GM23248 (cell line): Measurements from ENCODE around the gene LAMTOR1. TPM values are rescaled to one million over a fixed set of nuclear protein-coding genes. Genes with fewer than 3 reads are reported as not detected.
"Not testable (repeated sequence)": the region's sequence is repeated elsewhere in the genome, so short reads cannot be mapped to it uniquely, and the experiment has no call there.

ENCODE experiments used
- DNase-seq: peaks from one replicate; pipeline ENCODE4 v3.0.0-alpha.2; 2015
- H2AFZ ChIP-seq: fragments of 200-600 bp; sonication (generic); 2 replicates; pipeline ENCODE4 v1.6.1; 2016; ENCODE audit warnings: antibody characterized with exemption
- H3F3A ChIP-seq: fragments of 200-600 bp; sonication (generic); 2 replicates; pipeline ENCODE4 v1.6.1; 2016; ENCODE audit warnings: mild to moderate bottlenecking, antibody characterized with exemption, mixed run types; ENCODE audit not compliant: insufficient read depth
- H3K27ac ChIP-seq: fragments of 200-600 bp; sonication (generic); 2 replicates; pipeline ENCODE4 v1.5.1; 2016; ENCODE audit warnings: mild to moderate bottlenecking
- H3K27me3 ChIP-seq: fragments of 200-600 bp; sonication (generic); replicated peaks from 2 replicates; pipeline ENCODE4 v1.6.1; 2016; ENCODE audit warnings: mild to moderate bottlenecking; ENCODE audit not compliant: insufficient read depth
- H3K36me3 ChIP-seq: fragments of 200-600 bp; sonication (generic); 2 replicates; pipeline ENCODE4 v1.6.1; 2016; ENCODE audit warnings: low read depth, mild to moderate bottlenecking
- H3K4me1 ChIP-seq: fragments of 200-600 bp; sonication (generic); 2 replicates; pipeline ENCODE4 v1.6.1; 2016; ENCODE audit warnings: mild to moderate bottlenecking; ENCODE audit not compliant: insufficient read depth
- H3K4me2 ChIP-seq: fragments of 200-600 bp; sonication (generic); one replicate; pipeline ENCODE4 v1.6.1; 2016; ENCODE audit warnings: mild to moderate bottlenecking; ENCODE audit not compliant: unreplicated experiment
- H3K4me3 ChIP-seq: fragments of 200-600 bp; sonication (generic); 2 replicates; pipeline ENCODE4 v1.5.1; 2016; ENCODE audit warnings: mild to moderate bottlenecking
- H3K79me2 ChIP-seq: fragments of 200-600 bp; sonication (generic); 2 replicates; pipeline ENCODE4 v1.6.1; 2016; ENCODE audit warnings: mild to moderate bottlenecking; ENCODE audit not compliant: insufficient read depth
- H3K9ac ChIP-seq: fragments of 200-600 bp; sonication (generic); 2 replicates; pipeline ENCODE4 v1.6.1; 2016; ENCODE audit warnings: mild to moderate bottlenecking
- H3K9me2 ChIP-seq: fragments of 200-600 bp; sonication (generic); 2 replicates; pipeline ENCODE4 v1.6.1; 2016; ENCODE audit warnings: mixed run types, mild to moderate bottlenecking, moderate library complexity; ENCODE audit not compliant: insufficient read depth
- H3K9me3 ChIP-seq: fragments of 200-600 bp; sonication (generic); one replicate; pipeline ENCODE4 v1.6.1; 2017; ENCODE audit warnings: low read depth
- H4K20me1 ChIP-seq: fragments of 200-600 bp; sonication (generic); 2 replicates; pipeline ENCODE4 v1.6.0; 2016; ENCODE audit not compliant: insufficient read depth
- EZH2 ChIP-seq: fragments of 200-600 bp; sonication (generic); IDR thresholded peaks from 2 replicates; pipeline ENCODE4 v1.6.1; 2018; ENCODE audit warnings: antibody characterized with exemption, mild to moderate bottlenecking; ENCODE audit not compliant: insufficient read depth, poor library complexity, severe bottlenecking
- EZH2phosphoT487 ChIP-seq: fragments of 200-600 bp; sonication (generic); IDR thresholded peaks from 2 replicates; pipeline ENCODE4 v1.6.1; 2018; ENCODE audit warnings: antibody characterized with exemption, moderate library complexity, mild to moderate bottlenecking, low read depth; ENCODE audit not compliant: insufficient read depth
- WGBS, 2 experiments: methylation state at CpG; one replicate each; pipeline ENCODE4 v1.1.6; 2015 to 2017; ENCODE audit warnings: low lambda C conversion rate in 2 of 2, low coverage in 1 of 2; ENCODE audit errors: missing lambda C conversion rate in 2 of 2; 5-methylcytosine and 5-hydroxymethylcytosine counted together
- in situ Hi-C: fragments of 300-500 bp; cut with MboI; formaldehyde crosslinking; loops from 2 replicates; pipeline ENCODE4 v1.15.0; 2020
- polyA plus RNA-seq: library from polyadenylated mRNA; unstranded; fragments of >200 nt; fragmentation: Nextera tagmentation; extraction: Ambion mirVana; gene quantifications from 2 replicates; pipeline ENCODE4 v1.2.1, GENCODE V29; 2016
- total RNA-seq: library from RNA; depleted of rRNA; stranded (reverse); fragments of >200 nt; shearing (Covaris generic); gene quantifications from 2 replicates; pipeline ENCODE4 v1.2.3, GENCODE V29; 2014

Gene LAMTOR1
- total and polyA plus RNA-seq, 2 experiments from 2014 or later, result 122 to 142 TPM

GRCh38 chr11:72136684-72137262, 33.7 kb upstream of the LAMTOR1 start:
- in situ Hi-C loops, result no loop called here

DNA sequence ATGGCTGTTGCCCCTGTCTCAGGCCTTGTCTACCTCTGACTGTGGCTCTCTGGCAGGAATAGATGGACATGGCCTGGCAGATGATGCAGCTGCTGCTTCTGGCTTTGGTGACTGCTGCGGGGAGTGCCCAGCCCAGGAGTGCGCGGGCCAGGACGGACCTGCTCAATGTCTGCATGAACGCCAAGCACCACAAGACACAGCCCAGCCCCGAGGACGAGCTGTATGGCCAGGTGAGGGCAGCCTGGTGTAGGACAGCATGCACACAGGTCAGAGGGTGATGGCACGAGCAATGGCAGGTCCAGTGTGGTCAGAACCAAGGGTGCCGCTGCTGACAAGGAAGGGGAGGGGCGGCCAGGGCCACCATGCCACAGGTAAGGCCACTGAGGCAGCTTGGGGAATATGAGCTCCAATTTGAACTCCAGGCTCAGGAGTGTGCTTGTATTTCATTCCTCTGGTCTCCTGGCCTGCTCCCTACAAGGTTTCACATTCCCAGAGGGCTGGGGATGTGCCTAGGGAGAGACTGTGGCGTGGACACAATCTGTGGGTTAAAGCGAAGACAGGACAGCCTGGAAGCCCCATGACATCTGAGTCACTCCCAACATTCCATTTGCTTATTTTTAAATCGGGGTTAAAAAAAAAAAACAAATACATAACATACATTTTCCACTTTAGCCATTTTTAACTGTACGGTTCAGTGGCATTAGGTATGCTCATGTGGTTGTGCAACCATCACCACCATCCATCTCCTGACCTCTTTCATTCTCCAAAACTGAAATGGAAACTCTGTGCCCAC, 33.0 kb upstream of the LAMTOR1 start:
- Histone ChIP-seq H3K79me2 (no peaks in the 10 kb centered on the region), H4K20me1 (no peaks in the 10 kb centered on the region), H3K4me3 (no peak overlapping the region), H3K4me2 (no peak overlapping the region), H3F3A (peaks cover 13% of the 10 kb centered on the region), H3K9me2 (no peaks in the 10 kb centered on the region), H3K9me3 (no peaks in the 10 kb centered on the region), H3K9ac (no peak overlapping the region), H2AFZ (no peak overlapping the region), H3K36me3 (no peaks in the 10 kb centered on the region), H3K4me1 (peaks cover 14% of the 10 kb centered on the region), H3K27me3 (no peaks in the 10 kb centered on the region), H3K27ac (no peak overlapping the region)
- WGBS, 2 experiments, result 88% methylated on average over 12 to 14 of the region's 14 CpGs
- TF ChIP-seq EZH2phosphoT487 (no peak), EZH2 (no peak)
- no peak for DNase-seq
- in situ Hi-C loops, result no loop called here

More at GRCh38 chr11:72136684-72137262, 33.7 kb upstream of the LAMTOR1 start:
- H4K20me1 ChIP-seq, result no peaks in the 10 kb centered on the region
- WGBS, 2 experiments, result 66 to 85% methylated on average over 4 of the region's 4 CpGs
- H3K4me1 ChIP-seq, result peaks cover 20% of the 10 kb centered on the region
- H3K9me3 ChIP-seq, result no peaks in the 10 kb centered on the region
- peaks cover 19% of the 10 kb centered on the region for H3F3A ChIP-seq
- H3K27me3 ChIP-seq, result no peaks in the 10 kb centered on the region
- H3K79me2 ChIP-seq, result no peaks in the 10 kb centered on the region
- no peaks in the 10 kb centered on the region for H3K36me3 ChIP-seq
- no peak overlapping the region for H3K4me2 ChIP-seq
- H3K9me2 ChIP-seq, result no peaks in the 10 kb centered on the region
- H2AFZ ChIP-seq, result no peak overlapping the region
- no peak for DNase-seq
- no peak for TF ChIP-seq EZH2
- no peak for TF ChIP-seq EZH2phosphoT487
- H3K4me3 ChIP-seq, result no peak overlapping the region
- no peak overlapping the region for H3K9ac ChIP-seq
- H3K27ac ChIP-seq, result no peak overlapping the region

- H3K4me3 ChIP-seq, H3K27ac ChIP-seq, H2AFZ ChIP-seq, H3K4me1 ChIP-seq, H3K4me2 ChIP-seq, H3K36me3 ChIP-seq, DNase-seq, H3K9me2 ChIP-seq, H3F3A ChIP-seq, H3K79me2 ChIP-seq, in situ Hi-C loops, H3K9me3 ChIP-seq, H3K9ac ChIP-seq, H3K27me3 ChIP-seq, H4K20me1 ChIP-seq: not testable (repeated sequence)
- 95 to 98% methylated on average over 4 of the region's 4 CpGs for WGBS, 2 experiments
These were observed 32.4 kb upstream of the LAMTOR1 start, which contains the start of gene FOLR3 for GRCh38 chr11:72135473-72135872. Gene FOLR3 (plus strand): TSS chr11:72135725. CDS start chr11:72135953, 228 bp downstream.

GRCh38 chr11:72132646-72133045, 29.5 kb upstream of the LAMTOR1 start:
- H3K27me3 ChIP-seq, result no peaks in the 10 kb centered on the region
- no peak overlapping the region for H3K27ac ChIP-seq
- H3K4me1 ChIP-seq, result no peaks in the 10 kb centered on the region
- TF ChIP-seq EZH2phosphoT487 (no peak), EZH2 (no peak)
- H3K9ac ChIP-seq, result no peak overlapping the region
- H3K9me2 ChIP-seq, result no peaks in the 10 kb centered on the region
- no peak overlapping the region for H3K4me3 ChIP-seq
- 77 to 79% methylated on average over 2 of the region's 2 CpGs for WGBS, 2 experiments
- H3K36me3 ChIP-seq, result no peaks in the 10 kb centered on the region
- H3K4me2 ChIP-seq, result no peak overlapping the region
- in situ Hi-C loops, result no loop called here
- H2AFZ ChIP-seq, result no peak overlapping the region
- no peaks in the 10 kb centered on the region for H3K9me3 ChIP-seq
- H4K20me1 ChIP-seq, result no peaks in the 10 kb centered on the region
- no peaks in the 10 kb centered on the region for H3K79me2 ChIP-seq
- no peaks in the 10 kb centered on the region for H3F3A ChIP-seq
- no peak for DNase-seq
